SK-N-SH (cell line): ENCODE measurements around the gene CLCN3.

Source experiments
- CTCF ChIP-seq: fragments of 200-600 bp; sonication (generic); IDR thresholded peaks from 2 replicates; pipeline ENCODE4 v1.6.1; 2017; ENCODE audit warnings: antibody characterized with exemption, mild to moderate bottlenecking, moderate library complexity
- PBX3 ChIP-seq: IDR thresholded peaks from 2 replicates; pipeline ENCODE4; 2012
- POLR2AphosphoS5 ChIP-seq: IDR thresholded peaks from 2 replicates; pipeline ENCODE4 v1.6.1; 2012; ENCODE audit warnings: low read depth, low read length
- TCF12 ChIP-seq: IDR thresholded peaks from 2 replicates; pipeline ENCODE4 v1.4.0; 2012
- YY1 ChIP-seq: IDR thresholded peaks from 2 replicates; pipeline ENCODE4 v1.4.0; 2012; ENCODE audit warnings: low read depth, mild to moderate bottlenecking

- TF ChIP-seq POLR2AphosphoS5 (no peak), CTCF (no peak), PBX3 (no peak), YY1 (no peak), TCF12 (no peak)
These were observed 62.1 kb downstream of the CLCN3 start for GRCh38 chr4:169682372-169683047.
